ENCODE measurements around the gene PTPRT. TPM values are rescaled to one million over a fixed set of nuclear protein-coding genes. Genes with fewer than 3 reads are reported as not detected.

Gene PTPRT
- total RNA-seq, 1 experiment from 2014 or later = not detected

- DNase-seq = no peak
- Mint-ChIP-seq H3K27ac (ENCODE audit: unreplicated experiment) (peak overlapping the region; percentile 63), H3K36me3 (ENCODE audit: insufficient read depth, unreplicated experiment) (no peaks in the 10 kb centered on the region), H3K4me1 (ENCODE audit: low read depth, unreplicated experiment) (peaks cover 30% of the 10 kb centered on the region), H3K9me3 (ENCODE audit: low read depth, unreplicated experiment) (peaks cover 4% of the 10 kb centered on the region), H3K4me3 (ENCODE audit: low read depth, unreplicated experiment) (no peak overlapping the region), H3K27me3 (ENCODE audit: unreplicated experiment) (no peaks in the 10 kb centered on the region)
- intact Hi-C loops (cut with micrococcal nuclease; ENCODE audit: unreplicated experiment) = no loop called here
- TF ChIP-seq CTCF (IDR thresholded peaks at IDR 0.05; ENCODE audit: unreplicated experiment) = no peak
- BruUV-seq (replicated peaks) = no TSS peak
- CTCF ChIA-PET = no interaction called here
These were observed 231.2 kb downstream of the PTPRT start for GRCh38 chr20:42958367-42959069.

- no peak for DNase-seq
- Mint-ChIP-seq H3K4me1 (ENCODE audit: low read depth, unreplicated experiment) (peaks cover 30% of the 10 kb centered on the region), H3K9me3 (ENCODE audit: low read depth, unreplicated experiment) (peaks cover 4% of the 10 kb centered on the region), H3K4me3 (ENCODE audit: low read depth, unreplicated experiment) (no peak overlapping the region), H3K27me3 (ENCODE audit: unreplicated experiment) (no peaks in the 10 kb centered on the region), H3K27ac (ENCODE audit: unreplicated experiment) (peak overlapping the region; percentile 57), H3K36me3 (ENCODE audit: insufficient read depth, unreplicated experiment) (no peaks in the 10 kb centered on the region)
- CTCF ChIA-PET = no interaction called here
- TF ChIP-seq CTCF (IDR thresholded peaks at IDR 0.05; ENCODE audit: unreplicated experiment) = no peak
- no TSS peak for BruUV-seq (replicated peaks)
- intact Hi-C loops (cut with micrococcal nuclease; ENCODE audit: unreplicated experiment) = loop anchor here (1.0 kb wide), 1 partner anchor 19 kb away; no protein-coding TSS in a partner anchor
These were observed 232.0 kb downstream of the PTPRT start for GRCh38 chr20:42957704-42958095.

- Mint-ChIP-seq H3K27me3 (ENCODE audit: unreplicated experiment) (no peaks in the 10 kb centered on the region), H3K4me3 (ENCODE audit: low read depth, unreplicated experiment) (peak overlapping the region; percentile 47), H3K9me3 (ENCODE audit: low read depth, unreplicated experiment) (peaks cover 4% of the 10 kb centered on the region), H3K4me1 (ENCODE audit: low read depth, unreplicated experiment) (peaks cover 30% of the 10 kb centered on the region), H3K27ac (ENCODE audit: unreplicated experiment) (peak overlapping the region; percentile 57), H3K36me3 (ENCODE audit: insufficient read depth, unreplicated experiment) (no peaks in the 10 kb centered on the region)
- intact Hi-C loops (cut with micrococcal nuclease; ENCODE audit: unreplicated experiment) = loop anchor here (1.0 kb wide), 1 partner anchor 19 kb away; no protein-coding TSS in a partner anchor
- TF ChIP-seq CTCF (IDR thresholded peaks at IDR 0.05; ENCODE audit: unreplicated experiment) = no peak
- CTCF ChIA-PET = no interaction called here
- peak; percentile 52 for DNase-seq
- no TSS peak for BruUV-seq (replicated peaks)
These were observed 232.5 kb downstream of the PTPRT start for GRCh38 chr20:42957018-42957703.

GRCh38 chr20:42955713-42956112 lies 234.0 kb downstream of the PTPRT start:
- Mint-ChIP-seq H3K4me1 (ENCODE audit: low read depth, unreplicated experiment) (peaks cover 30% of the 10 kb centered on the region), H3K27ac (ENCODE audit: unreplicated experiment) (no peak overlapping the region), H3K36me3 (ENCODE audit: insufficient read depth, unreplicated experiment) (no peaks in the 10 kb centered on the region), H3K9me3 (ENCODE audit: low read depth, unreplicated experiment) (peaks cover 4% of the 10 kb centered on the region), H3K27me3 (ENCODE audit: unreplicated experiment) (no peaks in the 10 kb centered on the region), H3K4me3 (ENCODE audit: low read depth, unreplicated experiment) (no peak overlapping the region)
- no peak for DNase-seq
- intact Hi-C loops (cut with micrococcal nuclease; ENCODE audit: unreplicated experiment) = no loop called here
- no peak for TF ChIP-seq CTCF (IDR thresholded peaks at IDR 0.05; ENCODE audit: unreplicated experiment)
- CTCF ChIA-PET = no interaction called here
- no TSS peak for BruUV-seq (replicated peaks)
